Kidney epithelial cell (primary cell): ENCODE measurements around the gene GRIN2B. TPM values are rescaled to one million over a fixed set of nuclear protein-coding genes. Genes with fewer than 3 reads are reported as not detected.

Experiments used
- DNase-seq: peaks from one replicate; pipeline ENCODE4 v3.0.0-alpha.2; 2010; ENCODE audit warnings: low read depth
- H3K27me3 ChIP-seq: 2 replicates; pipeline ENCODE4 v1.6.0; 2011; ENCODE audit warnings: low read length; ENCODE audit not compliant: control insufficient read depth, insufficient read depth
- H3K36me3 ChIP-seq: 2 replicates; pipeline ENCODE4 v1.5.1; 2011; ENCODE audit warnings: low read length; ENCODE audit not compliant: control insufficient read depth, insufficient read depth
- H3K4me3 ChIP-seq: 2 replicates; pipeline ENCODE4 v1.5.1; 2011; ENCODE audit warnings: low read depth, mild to moderate bottlenecking, control low read depth, low read length
- total RNA-seq: library from RNA; depleted of rRNA; stranded (reverse); fragments of >200 nt; gene quantifications from 2 replicates; pipeline ENCODE4 v1.2.3, GENCODE V29; 2015
- TF ChIP-seq, protein P1 (sequence below): IDR thresholded peaks from 2 replicates; pipeline ENCODE4 v1.5.1; 2011; ENCODE audit warnings: mild to moderate bottlenecking, moderate library complexity, low read length, control low read depth, inconsistent platforms; ENCODE audit not compliant: insufficient read depth, poor library complexity, severe bottlenecking

The GRIN2B gene
- total RNA-seq, 1 donor from 2014 or later, result 0.04 TPM

- no peak for DNase-seq
- TF ChIP-seq, protein P1, sequence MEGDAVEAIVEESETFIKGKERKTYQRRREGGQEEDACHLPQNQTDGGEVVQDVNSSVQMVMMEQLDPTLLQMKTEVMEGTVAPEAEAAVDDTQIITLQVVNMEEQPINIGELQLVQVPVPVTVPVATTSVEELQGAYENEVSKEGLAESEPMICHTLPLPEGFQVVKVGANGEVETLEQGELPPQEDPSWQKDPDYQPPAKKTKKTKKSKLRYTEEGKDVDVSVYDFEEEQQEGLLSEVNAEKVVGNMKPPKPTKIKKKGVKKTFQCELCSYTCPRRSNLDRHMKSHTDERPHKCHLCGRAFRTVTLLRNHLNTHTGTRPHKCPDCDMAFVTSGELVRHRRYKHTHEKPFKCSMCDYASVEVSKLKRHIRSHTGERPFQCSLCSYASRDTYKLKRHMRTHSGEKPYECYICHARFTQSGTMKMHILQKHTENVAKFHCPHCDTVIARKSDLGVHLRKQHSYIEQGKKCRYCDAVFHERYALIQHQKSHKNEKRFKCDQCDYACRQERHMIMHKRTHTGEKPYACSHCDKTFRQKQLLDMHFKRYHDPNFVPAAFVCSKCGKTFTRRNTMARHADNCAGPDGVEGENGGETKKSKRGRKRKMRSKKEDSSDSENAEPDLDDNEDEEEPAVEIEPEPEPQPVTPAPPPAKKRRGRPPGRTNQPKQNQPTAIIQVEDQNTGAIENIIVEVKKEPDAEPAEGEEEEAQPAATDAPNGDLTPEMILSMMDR, result no peak
- Histone ChIP-seq H3K27me3 (no peaks in the 10 kb centered on the region), H3K4me3 (no peak overlapping the region), H3K36me3 (no peaks in the 10 kb centered on the region)
These were observed 13.1 kb downstream of the GRIN2B start for GRCh38 chr12:13968281-13968680.

- H3K36me3 ChIP-seq, result no peaks in the 10 kb centered on the region
- no peaks in the 10 kb centered on the region for H3K27me3 ChIP-seq
- no peak for DNase-seq
- no peak overlapping the region for H3K4me3 ChIP-seq
- TF ChIP-seq, protein P1, result no peak
These were observed 16.7 kb downstream of the GRIN2B start for GRCh38 chr12:13964666-13965065.

DNA sequence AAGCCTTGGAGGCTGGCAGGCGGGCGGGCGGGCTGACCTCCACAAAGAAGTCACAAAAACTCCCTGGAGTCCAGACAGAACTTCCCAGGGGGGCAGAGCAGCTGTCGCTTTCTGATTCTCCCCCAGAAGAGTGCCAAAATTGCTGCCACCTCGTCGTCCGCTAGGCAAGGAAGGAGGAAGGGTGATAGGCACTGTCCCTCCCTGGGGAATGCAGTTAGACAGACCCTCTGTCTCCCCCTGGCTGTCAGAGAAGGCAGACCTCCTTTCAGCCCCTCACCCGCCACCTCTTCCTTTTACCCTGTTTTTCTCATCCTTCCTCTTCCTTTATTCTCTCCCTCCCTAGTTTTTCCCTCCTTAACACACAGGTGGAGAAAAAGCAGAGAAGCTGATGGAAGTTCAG, 18.7 kb downstream of the GRIN2B start:
- DNase-seq, result no peak
- no peaks in the 10 kb centered on the region for H3K27me3 ChIP-seq
- H3K4me3 ChIP-seq, result no peak overlapping the region
- TF ChIP-seq, protein P1, result peak; percentile 54
- no peaks in the 10 kb centered on the region for H3K36me3 ChIP-seq

GRCh38 chr12:13961971-13962370, 19.4 kb downstream of the GRIN2B start:
- DNase-seq, result no peak
- Histone ChIP-seq H3K36me3 (no peaks in the 10 kb centered on the region), H3K4me3 (no peak overlapping the region), H3K27me3 (no peaks in the 10 kb centered on the region)
- TF ChIP-seq, protein P1, result no peak

DNA sequence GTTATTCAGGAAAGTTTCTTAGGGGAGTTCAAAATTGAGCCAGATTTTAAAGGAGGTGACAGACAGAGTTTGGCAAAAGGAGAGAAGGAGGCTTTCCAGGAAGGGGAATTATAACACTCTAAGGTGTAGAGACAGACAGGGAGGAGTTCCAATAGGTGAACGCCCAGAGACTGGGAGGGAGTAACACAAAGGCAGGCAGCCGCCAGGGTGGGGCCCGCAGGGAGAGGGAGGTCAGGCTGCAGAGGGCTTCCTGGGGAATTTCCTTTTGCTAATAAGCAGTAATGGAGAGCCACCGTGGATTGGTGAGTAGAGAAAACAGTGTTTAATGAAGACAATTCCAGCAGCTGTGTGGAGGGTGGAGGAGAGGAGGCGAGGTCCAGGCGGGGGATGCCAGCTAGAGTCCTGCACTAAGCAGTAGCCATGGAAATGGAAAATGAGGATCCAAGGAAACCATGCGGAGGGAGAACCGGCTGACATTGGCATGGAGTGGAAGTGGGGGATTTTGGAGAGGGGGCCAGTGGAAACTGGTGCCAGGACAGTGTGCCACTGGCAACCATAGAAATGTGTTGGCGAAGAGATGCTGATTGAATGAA, 22.2 kb downstream of the GRIN2B start:
- H3K36me3 ChIP-seq, result no peaks in the 10 kb centered on the region
- TF ChIP-seq, protein P1, result no peak
- DNase-seq, result no peak
- no peaks in the 10 kb centered on the region for H3K27me3 ChIP-seq
- no peak overlapping the region for H3K4me3 ChIP-seq

GRCh38 chr12:13957576-13957975, 23.8 kb downstream of the GRIN2B start:
- TF ChIP-seq, protein P1, result no peak
- Histone ChIP-seq H3K36me3 (no peaks in the 10 kb centered on the region), H3K4me3 (no peak overlapping the region), H3K27me3 (no peaks in the 10 kb centered on the region)
- no peak for DNase-seq
